K562 (cell line): ENCODE data around the gene TTC16. TPM values are rescaled to one million over a fixed set of nuclear protein-coding genes. Genes with fewer than 3 reads are reported as not detected.
A peak's percentile ranks its signal among the peaks of the same experiment; 100 is the strongest.

ENCODE experiments used
- BCOR ChIP-seq: fragments of 450-650 bp; IDR thresholded peaks from 2 replicates; pipeline ENCODE4 v1.6.1; 2016
- BMI1 ChIP-seq: fragments of 150-350 bp; IDR thresholded peaks from 2 replicates; pipeline ENCODE4 v1.6.1; 2014; ENCODE audit warnings: low read length
- BRD9 ChIP-seq: fragments of 450-650 bp; IDR thresholded peaks from 2 replicates; pipeline ENCODE4 v1.6.1; 2018; ENCODE audit warnings: low read depth; ENCODE audit not compliant: partially characterized antibody
- ERF ChIP-seq: fragments of 450-650 bp; formaldehyde crosslinking; IDR thresholded peaks from 2 replicates; pipeline ENCODE4 v1.4.0; 2020; ENCODE audit warnings: mild to moderate bottlenecking, mixed read lengths
- HDGF ChIP-seq: fragments of 450-650 bp; IDR thresholded peaks from 2 replicates; pipeline ENCODE4 v1.6.1; 2016
- KLF6 ChIP-seq: fragments of 250-450 bp; sonication (Bioruptor Pico); IDR thresholded peaks from 2 replicates; pipeline ENCODE4 v1.4.0; 2020; ENCODE audit warnings: mild to moderate bottlenecking, moderate library complexity, borderline replicate concordance
- MCM3 ChIP-seq: fragments of 450-650 bp; IDR thresholded peaks from 2 replicates; pipeline ENCODE4 v1.6.1; 2016
- MITF ChIP-seq: IDR thresholded peaks from 2 replicates; pipeline ENCODE4 v1.6.1; 2014; ENCODE audit warnings: antibody characterized with exemption
- MTA3 ChIP-seq: fragments of 450-650 bp; formaldehyde crosslinking; IDR thresholded peaks from 2 replicates; pipeline ENCODE4 v1.6.1; 2017; ENCODE audit warnings: mild to moderate bottlenecking, borderline replicate concordance
- MYBL2 ChIP-seq, 2 experiments: fragments of 450-650 bp in 1 of 2; sonication (generic) in 1 of 2; formaldehyde crosslinking in 1 of 2; IDR thresholded peaks; 2 replicates each; pipeline versions ENCODE4 v1.6.1 to v1.8.1; 2017 to 2022; ENCODE audit warnings: borderline replicate concordance in 1 of 2, inconsistent platforms in 1 of 2, low read depth in 1 of 2, mild to moderate bottlenecking in 1 of 2, missing genetic modification reagents in 1 of 2, moderate library complexity in 1 of 2
- NCOA4 ChIP-seq: fragments of 450-650 bp; IDR thresholded peaks from 2 replicates; pipeline ENCODE4 v1.6.1; 2018; ENCODE audit warnings: mild to moderate bottlenecking; ENCODE audit not compliant: partially characterized antibody
- NFXL1 ChIP-seq: fragments of 450-650 bp; formaldehyde crosslinking; IDR thresholded peaks from 2 replicates; pipeline ENCODE4 v1.4.0; 2021; ENCODE audit warnings: mild to moderate bottlenecking
- POLR2B ChIP-seq: fragments of 450-650 bp; IDR thresholded peaks from 2 replicates; pipeline ENCODE4 v1.6.1; 2018; ENCODE audit warnings: low read depth; ENCODE audit not compliant: partially characterized antibody
- PREB ChIP-seq: sonication (generic); formaldehyde crosslinking; IDR thresholded peaks from 2 replicates; pipeline ENCODE4 v1.8.1; 2023; ENCODE audit warnings: mild to moderate bottlenecking, missing genetic modification reagents
- RBFOX2 ChIP-seq: fragments of 200-400 bp; formaldehyde crosslinking; IDR thresholded peaks from 2 replicates; pipeline ENCODE4 v1.6.1; 2017; ENCODE audit warnings: low read depth, mild to moderate bottlenecking, low read length, moderate library complexity
- SIN3A ChIP-seq, 2 experiments: fragments of 150-350 bp in 1 of 2; IDR thresholded peaks; 2 replicates each; pipeline ENCODE4 v1.6.1; 2011 to 2016; ENCODE audit warnings: borderline replicate concordance in 2 of 2, low read depth in 2 of 2, low read length in 2 of 2, mild to moderate bottlenecking in 2 of 2, moderate library complexity in 2 of 2; ENCODE audit not compliant: control insufficient read depth in 1 of 2
- TAF1 ChIP-seq: IDR thresholded peaks from 2 replicates; pipeline ENCODE4 v1.6.1; 2011; ENCODE audit warnings: mild to moderate bottlenecking, low read length, moderate library complexity; ENCODE audit not compliant: insufficient read depth, control insufficient read depth, severe bottlenecking; ENCODE audit errors: extremely low read depth
- TCF3 ChIP-seq: sonication (generic); formaldehyde crosslinking; IDR thresholded peaks from 2 replicates; pipeline ENCODE4 v1.4.0; 2020; ENCODE audit warnings: mild to moderate bottlenecking, missing genetic modification reagents
- TEAD2 ChIP-seq: fragments of 450-650 bp; IDR thresholded peaks from 2 replicates; pipeline ENCODE4 v1.6.1; 2016; ENCODE audit warnings: missing genetic modification characterization, control low read depth, missing compliant biosample characterization
- ZBED1 ChIP-seq: IDR thresholded peaks from 2 replicates; pipeline ENCODE4 v1.6.1; 2014
- ZNF134 ChIP-seq: fragments of 250-450 bp; sonication (Bioruptor Pico); conservative IDR thresholded peaks from 2 replicates; pipeline ENCODE4 v1.4.0; 2020
- ZNF436 ChIP-seq: fragments of 250-450, 450-650 bp; sonication (Bioruptor Pico); formaldehyde crosslinking; IDR thresholded peaks from 2 replicates; pipeline ENCODE4 v1.7.0; 2020; ENCODE audit warnings: mild to moderate bottlenecking
- ZNF830 ChIP-seq: fragments of 250-450 bp; sonication (Bioruptor Pico); IDR thresholded peaks from 2 replicates; pipeline ENCODE4 v1.5.0; 2021; ENCODE audit warnings: mild to moderate bottlenecking
- polyA plus RNA-seq, 8 experiments: library from polyadenylated mRNA; depleted of rRNA in 4 of 8; stranded (reverse) in 5 of 8; unstranded in 3 of 8; fragments of >200 nt; fragmentation: Nextera tagmentation in 2 of 8; fragmentation: Illumina TruSeq in 1 of 8; extraction: Ambion mirVana in 2 of 8; extraction: Trizol in 1 of 8; gene quantifications; 2 replicates each; pipeline versions ENCODE4 v1.2.1 to v1.2.3, GENCODE V29; 2011 to 2014; ENCODE audit warnings: inconsistent platforms in 1 of 8, missing spikeins in 1 of 8
- total RNA-seq, 7 experiments: library from RNA; depleted of rRNA in 6 of 7; stranded (reverse); fragments of >200 nt in 6 of 7; fragmentation: Illumina TruSeq in 2 of 7; extraction: Trizol in 2 of 7; gene quantifications; 2 replicates each; pipeline versions ENCODE4 v1.2.1 to v1.2.3, GENCODE V29; 2011 to 2021; ENCODE audit warnings: low replicate concordance in 1 of 7
- TF ChIP-seq, protein P1 (sequence below): IDR thresholded peaks from 2 replicates; pipeline ENCODE4 v1.6.1; 2016; ENCODE audit warnings: missing genetic modification characterization, missing compliant biosample characterization
- TF ChIP-seq, protein P2 (sequence below): fragments of 450-650 bp; formaldehyde crosslinking; IDR thresholded peaks from 2 replicates; pipeline ENCODE4 v1.4.0; 2022; ENCODE audit warnings: missing genetic modification characterization

Gene TTC16
- total and polyA plus RNA-seq, 9 of the 15 experiments (the other 6 are each of a cell fraction or from before 2014, with no cell fraction given): 0.11 TPM; not detected in 8

DNA sequence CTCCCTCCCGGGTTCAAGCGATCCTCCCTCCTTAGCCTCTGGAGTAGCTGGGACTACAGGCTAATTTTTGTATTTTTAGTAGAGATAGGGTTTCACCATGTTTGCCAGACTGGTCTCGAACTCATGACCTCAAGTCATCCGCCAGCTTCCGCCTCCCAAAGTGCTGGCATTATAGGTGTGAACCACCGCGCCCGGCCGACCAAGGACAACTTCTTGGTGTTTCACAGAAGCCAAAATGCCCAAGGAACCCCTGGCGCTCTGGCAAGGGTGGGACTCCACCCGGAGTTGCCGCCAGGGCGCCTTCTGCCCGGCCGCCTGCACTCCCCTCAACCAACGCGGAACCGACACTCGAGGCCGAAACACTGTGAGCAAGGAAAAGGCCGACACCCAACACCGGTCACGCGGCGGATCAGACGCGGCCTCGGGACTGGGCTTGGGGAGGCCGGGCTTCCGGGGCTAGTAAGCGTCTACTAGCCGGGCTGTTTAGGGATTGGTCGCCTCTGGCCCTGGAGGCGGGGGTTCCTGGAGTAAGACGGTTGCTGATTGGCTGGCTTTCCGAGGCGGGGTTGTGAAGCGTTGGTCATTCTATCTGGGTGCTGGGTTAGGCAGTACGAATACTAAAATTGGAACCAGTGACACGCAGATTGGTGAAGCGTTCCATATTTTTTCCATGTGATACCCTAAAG lies 16.8 kb upstream of the TTC16 start (continued):
- TF ChIP-seq RBFOX2 (peak; percentile 95), SIN3A (IDR thresholded peaks at IDR 0.05; ENCODE audit: borderline replicate concordance in 2 of 2, control insufficient read depth in 1 of 2, low read depth in 2 of 2, low read length in 2 of 2) (no peak), BMI1 (no peak), ZNF830 (CRISPR knock-in tag) (peak; percentile 83; the same call in 1 of the 2 replicates), TEAD2 (tag) (peak; percentile 8; the same call in 1 of the 2 replicates), POLR2B (peak; percentile 84), TCF3 (CRISPR knock-in tag) (no peak), BRD9 (no peak), MYBL2 (IDR thresholded peaks at IDR 0.05; ENCODE audit: low read depth) (no peak), MYBL2 (CRISPR knock-in tag; IDR thresholded peaks at IDR 0.05; ENCODE audit: borderline replicate concordance) (no peak), KLF6 (CRISPR knock-in tag) (peak; percentile 68), ZNF134 (CRISPR knock-in tag) (0 out of 2 replicates have a peak, but pooled peaks have one; percentile 31), MCM3 (no peak), ERF (CRISPR knock-in tag) (peak; percentile 93), NFXL1 (CRISPR knock-in tag) (no peak), MTA3 (peak; percentile 85; the same call in 1 of the 2 replicates), ZBED1 (0 out of 2 replicates have a peak, but pooled peaks have one; percentile 57), NCOA4 (no peak), MITF (peak; percentile 85), TAF1 (peak; percentile 55), PREB (peak; percentile 64; the same call in 1 of the 2 replicates), ZNF436 (CRISPR knock-in tag) (no peak), HDGF (0 out of 2 replicates have a peak, but pooled peaks have one; percentile 26), BCOR (peak; percentile 65; the same call in 1 of the 2 replicates)
- TF ChIP-seq, protein P1, sequence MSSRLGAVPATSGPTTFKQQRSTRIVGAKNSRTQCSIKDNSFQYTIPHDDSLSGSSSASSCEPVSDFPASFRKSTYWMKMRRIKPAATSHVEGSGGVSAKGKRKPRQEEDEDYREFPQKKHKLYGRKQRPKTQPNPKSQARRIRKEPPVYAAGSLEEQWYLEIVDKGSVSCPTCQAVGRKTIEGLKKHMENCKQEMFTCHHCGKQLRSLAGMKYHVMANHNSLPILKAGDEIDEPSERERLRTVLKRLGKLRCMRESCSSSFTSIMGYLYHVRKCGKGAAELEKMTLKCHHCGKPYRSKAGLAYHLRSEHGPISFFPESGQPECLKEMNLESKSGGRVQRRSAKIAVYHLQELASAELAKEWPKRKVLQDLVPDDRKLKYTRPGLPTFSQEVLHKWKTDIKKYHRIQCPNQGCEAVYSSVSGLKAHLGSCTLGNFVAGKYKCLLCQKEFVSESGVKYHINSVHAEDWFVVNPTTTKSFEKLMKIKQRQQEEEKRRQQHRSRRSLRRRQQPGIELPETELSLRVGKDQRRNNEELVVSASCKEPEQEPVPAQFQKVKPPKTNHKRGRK (tag): no peak
- TF ChIP-seq, protein P2, sequence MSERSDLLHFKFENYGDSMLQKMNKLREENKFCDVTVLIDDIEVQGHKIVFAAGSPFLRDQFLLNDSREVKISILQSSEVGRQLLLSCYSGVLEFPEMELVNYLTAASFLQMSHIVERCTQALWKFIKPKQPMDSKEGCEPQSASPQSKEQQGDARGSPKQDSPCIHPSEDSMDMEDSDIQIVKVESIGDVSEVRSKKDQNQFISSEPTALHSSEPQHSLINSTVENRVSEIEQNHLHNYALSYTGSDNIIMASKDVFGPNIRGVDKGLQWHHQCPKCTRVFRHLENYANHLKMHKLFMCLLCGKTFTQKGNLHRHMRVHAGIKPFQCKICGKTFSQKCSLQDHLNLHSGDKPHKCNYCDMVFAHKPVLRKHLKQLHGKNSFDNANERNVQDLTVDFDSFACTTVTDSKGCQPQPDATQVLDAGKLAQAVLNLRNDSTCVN: no peak
